NCI-H526 (cell line): ENCODE measurements around the gene NPFFR1.

ENCODE experiments used
- DNase-seq, 2 experiments: peaks; one replicate each; lab custom pipeline; 2025; lab: John Stamatoyannopoulos, UW

Gene NPFFR1

DNA sequence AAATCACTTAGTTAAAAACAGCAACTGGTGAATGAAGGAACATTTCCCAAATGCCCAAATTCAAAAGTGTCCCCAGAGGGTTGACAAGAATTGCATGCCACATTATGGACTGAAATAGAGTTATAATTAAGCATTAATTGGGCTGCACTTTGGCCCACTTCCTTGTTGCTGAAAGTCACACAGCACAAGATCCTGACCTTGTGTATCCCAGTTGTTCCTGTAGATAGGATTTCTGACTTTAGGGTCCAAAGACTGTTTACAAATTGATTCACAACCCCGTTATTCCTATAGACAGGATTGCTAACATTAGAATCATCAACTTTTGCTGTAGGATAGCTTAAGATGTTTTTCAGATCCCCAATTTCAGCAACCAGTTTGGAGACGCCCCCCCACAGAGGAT lies 31.5 kb upstream of the NPFFR1 start:
- DNase-seq, result no peak

DNA sequence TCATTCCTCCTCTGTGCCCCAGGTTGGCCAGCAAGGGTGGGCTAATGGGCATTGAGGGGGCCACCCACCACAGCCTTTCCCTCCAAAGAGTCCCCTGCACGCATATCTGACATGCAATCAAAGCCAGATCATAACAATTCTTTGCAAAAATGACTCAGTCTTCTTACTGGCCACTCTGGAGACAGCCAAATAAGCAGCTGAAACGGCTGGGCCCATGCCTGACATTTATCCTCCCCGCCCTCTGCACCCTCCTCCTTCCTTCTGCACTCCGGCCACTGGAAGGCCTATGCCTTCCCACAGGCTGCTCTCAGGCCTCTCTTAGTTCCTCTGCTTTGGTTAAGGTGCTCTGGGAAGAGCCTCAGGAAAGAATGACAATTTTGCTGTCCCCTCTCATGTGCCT lies 29.2 kb upstream of the NPFFR1 start:
- no peak for DNase-seq

DNA sequence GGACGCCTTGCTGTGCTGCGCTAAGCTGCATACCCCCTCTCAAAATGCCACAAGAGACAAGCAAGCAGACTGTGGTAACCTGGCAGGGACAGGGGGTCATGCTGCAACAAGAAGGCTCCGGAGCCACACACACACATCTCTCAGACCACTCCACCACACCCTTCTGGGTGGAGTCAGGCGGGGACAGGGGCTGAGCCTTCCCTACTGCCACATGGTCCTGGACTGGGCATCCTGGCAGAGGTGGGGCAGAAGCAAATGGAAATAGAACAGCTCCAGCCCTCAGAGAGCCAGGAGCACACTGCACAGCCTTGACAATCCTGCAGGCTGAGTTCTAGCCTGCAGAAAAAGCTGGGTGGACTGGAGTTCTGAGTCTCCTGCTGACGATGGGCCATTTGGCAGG lies 28.4 kb upstream of the NPFFR1 start:
- DNase-seq, result no peak

DNA sequence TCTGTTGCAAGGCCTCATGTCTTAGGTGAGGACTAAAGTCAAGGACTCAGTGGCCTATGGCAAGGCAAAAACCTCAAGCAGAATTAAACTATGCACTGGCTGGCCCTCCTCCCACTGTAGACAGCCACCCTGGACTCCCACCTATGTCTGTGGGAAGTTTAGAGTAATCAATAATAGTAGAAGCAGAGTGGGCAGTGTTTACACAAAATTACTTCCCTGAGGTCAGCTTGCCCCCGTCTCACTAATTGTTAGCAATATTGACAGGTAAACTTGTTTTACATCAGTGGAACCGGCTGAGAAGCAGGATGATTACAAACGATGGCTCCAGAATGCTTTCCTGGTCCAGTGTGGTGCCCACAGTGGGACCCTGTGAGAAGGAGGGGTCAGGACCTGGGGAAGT lies 27.9 kb upstream of the NPFFR1 start:
- DNase-seq, result no peak

DNA sequence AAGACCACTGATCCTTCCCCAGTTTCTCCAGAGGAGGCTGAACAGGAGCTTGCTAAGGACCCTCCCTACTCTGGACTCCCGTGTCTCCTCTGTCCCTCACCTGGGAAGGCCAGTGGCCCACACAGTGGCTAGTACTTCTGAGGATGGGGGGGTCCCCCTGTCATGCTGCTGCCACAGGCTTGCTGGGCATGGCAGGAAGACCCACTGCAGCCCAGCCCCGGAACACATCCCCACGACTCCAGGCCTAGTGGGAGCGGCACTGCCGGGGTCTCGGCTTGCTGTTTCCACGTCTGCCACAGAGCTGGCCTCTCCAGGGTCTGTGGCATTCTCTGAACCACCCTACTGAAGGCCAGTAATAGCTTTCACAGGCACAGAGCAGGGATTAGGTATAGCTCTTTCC lies 25.9 kb upstream of the NPFFR1 start:
- no peak for DNase-seq

DNA sequence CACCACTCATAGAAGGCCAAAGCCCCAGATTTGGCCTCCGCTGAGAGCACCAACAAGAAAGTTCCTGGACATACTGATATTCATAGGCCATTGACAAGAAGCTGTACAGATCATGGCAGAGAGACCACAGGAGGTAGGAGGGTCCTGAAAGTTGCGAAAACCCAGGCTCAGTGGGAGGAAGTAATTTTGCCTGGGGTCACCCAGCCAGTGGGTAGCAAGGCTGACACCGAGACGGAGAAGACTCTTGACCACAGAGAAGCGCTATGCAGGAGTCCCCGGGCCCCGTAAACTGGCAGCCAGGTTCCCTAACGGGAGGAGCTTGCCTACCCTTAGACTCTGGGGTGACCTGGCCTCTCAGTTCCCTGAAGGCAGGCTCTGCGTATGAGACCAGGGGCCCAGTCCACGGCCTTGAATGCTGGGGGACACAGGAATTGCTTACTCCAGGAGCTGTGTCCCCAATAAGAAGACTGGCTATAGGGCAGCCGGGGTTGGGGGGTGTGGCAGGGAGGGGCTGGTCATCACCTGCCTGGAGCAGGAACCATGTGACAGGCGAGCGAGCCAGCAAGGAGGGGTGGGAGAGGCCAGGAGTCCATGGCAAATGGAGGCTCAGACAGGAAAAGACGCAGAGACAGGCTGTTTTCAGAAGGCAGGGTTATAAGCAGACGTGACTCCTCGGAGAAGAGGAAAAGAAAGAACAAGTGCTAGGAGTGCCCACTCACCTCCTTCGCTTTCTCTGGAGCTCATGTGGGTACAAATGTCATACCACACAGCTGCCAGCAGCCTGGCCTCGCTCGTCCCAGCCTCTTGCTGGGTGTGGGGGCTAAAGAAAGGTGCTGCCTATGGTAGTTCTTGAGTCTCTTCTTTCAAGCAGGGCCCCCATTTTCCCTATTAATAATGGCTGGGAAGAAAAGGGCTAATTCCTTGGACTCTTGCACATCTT lies 24.6 kb upstream of the NPFFR1 start:
- no peak for DNase-seq

DNA sequence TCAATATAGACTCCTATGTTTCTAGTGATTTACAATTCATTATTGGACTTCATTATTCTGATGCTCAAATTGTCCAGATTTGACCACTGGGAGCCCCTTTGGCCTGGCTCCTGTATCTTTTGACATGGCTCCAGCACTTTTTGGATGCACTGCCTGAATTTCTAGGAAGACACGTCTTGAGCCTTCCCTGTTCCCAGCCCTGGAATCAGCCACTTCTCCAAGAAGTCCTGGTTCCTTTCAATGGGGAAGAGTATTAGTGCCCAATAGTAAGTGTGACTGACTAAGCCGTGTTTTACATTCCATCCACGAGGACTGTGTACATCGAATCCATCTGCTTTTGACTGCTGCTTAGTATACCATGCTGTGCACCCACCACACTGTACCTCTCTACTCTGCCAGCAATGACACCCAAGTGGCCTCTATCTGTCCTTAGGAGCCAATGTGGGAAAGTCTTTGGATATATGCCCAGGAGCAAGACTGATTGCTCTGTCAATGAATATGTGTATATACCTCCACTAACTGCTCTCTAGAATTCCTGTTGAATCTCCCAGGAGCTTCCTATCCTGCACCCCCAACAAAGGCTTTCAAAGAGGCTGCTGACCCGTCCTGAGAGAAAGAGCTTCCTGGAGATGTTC lies 23.2 kb upstream of the NPFFR1 start:
- no peak for DNase-seq

DNA sequence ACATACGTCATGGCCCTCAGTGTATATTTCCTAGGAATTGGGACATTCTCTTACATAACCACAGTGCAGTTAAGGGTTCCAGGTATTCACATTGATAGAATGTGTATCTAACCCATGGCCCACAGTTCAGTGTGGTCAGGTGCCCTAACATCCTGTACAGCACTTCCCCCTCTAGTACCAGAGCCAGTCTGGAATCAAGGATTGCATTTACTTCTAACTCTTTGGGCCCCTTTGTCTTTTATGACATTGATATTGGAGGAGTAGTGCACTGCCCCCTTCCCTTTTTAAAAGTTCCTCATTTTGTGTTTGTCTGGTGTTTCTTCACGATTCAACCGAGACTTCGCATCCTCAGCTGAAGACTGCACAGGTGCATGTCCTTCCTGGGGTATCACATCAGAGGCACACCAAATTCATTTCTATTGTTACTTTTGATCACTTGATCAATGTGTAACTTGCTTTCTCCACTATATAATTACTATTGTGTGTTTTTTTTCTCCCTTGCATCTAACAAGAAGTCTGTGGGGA lies 22.4 kb upstream of the NPFFR1 start:
- DNase-seq, result no peak

DNA sequence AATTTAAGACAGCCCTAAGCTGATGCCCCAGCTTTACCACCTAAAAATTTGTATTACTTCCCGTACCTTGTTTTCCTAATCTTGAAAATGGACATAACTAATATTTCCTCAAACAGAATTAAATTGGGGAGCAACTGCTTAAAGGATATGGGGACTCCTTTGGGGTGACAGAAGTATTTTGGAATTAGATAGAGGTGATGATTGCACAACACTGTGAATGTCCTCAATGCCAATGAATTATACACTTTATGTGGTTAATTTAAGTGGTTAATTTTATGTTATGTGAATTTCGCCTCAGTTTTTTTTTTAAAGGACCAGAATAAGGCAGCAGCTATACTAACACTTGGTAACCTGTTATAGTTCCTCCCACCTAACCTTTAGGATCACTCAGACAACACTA lies 19.9 kb upstream of the NPFFR1 start:
- DNase-seq, result no peak

DNA sequence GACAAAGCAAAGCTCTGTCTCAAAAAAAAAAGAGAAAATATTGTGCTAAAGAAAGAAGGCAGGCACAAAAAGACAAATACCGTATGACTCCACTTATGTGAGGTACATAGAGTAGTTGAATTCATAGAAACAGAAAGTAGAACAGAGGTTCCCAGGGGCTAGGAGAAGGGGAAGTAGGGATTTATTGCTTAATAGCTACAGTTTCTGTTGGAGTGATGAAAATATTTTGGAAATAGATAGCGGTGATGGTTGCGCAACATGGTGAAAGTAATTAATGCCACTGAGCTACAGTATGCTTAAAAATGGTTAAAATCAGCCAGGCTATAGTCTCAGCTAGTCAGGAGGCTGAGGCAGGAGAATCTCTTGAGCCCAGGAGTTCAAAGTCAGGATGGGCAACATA lies 18.5 kb upstream of the NPFFR1 start:
- DNase-seq, result no peak

DNA sequence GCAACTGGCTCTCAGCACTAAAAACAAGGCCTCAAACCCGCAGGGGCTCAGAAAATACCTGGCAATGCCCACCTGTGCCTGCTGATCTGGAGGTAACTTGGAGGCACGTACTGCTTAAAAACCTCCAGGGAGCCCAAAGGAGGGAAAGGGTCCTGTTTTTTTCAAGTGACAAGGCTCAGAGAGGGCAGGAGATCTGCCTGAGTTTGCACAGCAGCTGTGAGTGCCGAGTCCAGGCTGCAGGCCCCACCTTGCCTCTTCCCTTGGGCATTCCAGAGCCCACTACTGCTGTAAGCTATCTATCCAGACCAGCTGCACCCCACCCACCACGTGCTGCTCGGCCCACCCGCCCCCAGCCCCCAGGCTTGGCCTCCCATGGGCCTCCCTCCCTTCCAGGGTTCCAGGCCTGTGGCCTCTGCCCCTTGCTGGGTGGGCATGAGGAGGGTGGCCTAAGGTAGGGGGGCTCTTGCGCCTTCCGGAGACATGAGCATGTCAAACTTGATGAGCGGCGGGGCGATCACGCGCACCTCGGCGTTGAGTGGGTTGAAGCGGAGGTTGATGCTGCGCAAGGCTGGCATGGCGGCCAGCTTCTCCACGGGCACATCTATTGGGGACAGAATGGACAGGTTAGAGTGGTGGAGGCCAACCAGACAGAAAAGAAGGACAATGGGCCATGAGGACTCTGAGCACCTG lies 17.2 kb upstream of the NPFFR1 start:
- DNase-seq, result no peak

DNA sequence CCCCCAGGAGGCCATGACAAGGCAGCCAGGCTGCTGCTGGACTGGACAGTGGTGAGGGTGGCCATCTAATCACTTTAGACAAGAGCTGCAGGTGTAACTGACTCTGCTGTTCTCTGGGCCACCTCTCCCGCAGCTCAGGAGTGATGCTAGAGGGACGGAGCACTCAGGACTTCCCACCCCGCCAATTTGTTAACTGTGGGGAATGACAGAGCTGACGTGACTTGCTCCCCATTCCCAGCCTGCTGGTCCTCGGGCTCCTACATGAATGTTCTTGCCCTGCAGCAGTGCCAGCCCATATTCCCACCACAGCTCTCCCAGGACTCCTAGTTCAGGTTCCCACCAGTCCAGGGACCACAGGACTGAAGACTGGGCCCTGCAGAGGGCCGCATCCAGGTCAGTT lies 16.7 kb upstream of the NPFFR1 start:
- no peak for DNase-seq

DNA sequence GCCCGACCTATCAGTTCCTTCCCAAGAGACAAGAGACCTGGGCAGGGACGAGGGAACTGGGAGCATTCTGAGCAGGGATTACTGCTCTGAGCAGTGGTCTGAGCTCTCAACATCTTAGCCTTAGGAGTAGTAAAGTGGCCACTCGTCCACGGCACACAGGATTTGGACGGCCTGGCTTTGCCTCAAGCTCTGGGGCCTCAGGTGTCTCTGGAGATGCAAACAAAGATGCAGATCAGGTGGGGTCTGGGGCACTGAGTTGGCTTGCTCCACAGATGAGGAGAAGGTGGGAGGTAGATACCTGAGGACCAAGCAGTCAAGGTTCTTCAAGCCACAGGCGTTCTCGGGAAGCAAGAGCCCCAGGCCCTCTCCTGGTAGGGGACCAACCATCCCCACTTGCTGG lies 16.1 kb upstream of the NPFFR1 start:
- no peak for DNase-seq

DNA sequence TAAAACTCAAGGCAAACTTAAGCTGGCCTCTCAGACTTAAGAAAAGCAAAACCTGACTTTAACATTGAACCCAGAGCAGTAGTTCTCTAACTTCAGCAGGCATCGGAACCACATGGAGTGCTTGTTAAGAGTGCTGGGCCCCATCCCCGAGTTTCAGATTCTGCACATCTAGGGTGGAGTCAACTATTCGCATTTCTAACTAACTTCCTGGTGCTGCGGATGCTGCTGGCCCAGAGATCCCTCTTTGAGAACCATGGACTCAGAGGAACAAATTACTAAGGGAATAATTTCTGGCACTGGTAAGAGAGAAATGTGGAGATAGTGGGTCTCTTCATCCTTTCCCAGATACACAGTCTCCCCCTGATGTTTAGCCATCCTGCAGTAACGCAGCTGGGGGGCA lies 14.6 kb upstream of the NPFFR1 start:
- DNase-seq, result no peak

DNA sequence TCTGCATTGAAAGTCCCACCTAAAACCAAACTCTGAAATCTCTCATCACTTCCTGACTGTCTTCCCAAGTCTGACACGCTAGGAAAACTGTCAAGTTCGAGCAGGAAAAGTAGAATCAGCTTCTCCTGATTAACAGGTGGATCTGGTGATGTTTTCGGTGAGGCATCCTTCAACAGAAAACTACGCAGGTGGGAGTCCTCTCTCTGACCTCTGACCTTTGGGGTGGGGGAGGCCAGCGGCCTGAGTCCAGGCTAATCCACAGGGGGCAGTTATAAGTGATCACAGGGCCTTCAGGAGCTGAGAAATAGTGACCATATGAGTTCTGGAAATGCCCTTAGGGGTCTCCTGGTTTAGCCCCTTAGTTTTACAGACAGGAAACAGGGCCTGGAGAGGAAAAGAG lies 13.4 kb upstream of the NPFFR1 start:
- DNase-seq, result no peak

DNA sequence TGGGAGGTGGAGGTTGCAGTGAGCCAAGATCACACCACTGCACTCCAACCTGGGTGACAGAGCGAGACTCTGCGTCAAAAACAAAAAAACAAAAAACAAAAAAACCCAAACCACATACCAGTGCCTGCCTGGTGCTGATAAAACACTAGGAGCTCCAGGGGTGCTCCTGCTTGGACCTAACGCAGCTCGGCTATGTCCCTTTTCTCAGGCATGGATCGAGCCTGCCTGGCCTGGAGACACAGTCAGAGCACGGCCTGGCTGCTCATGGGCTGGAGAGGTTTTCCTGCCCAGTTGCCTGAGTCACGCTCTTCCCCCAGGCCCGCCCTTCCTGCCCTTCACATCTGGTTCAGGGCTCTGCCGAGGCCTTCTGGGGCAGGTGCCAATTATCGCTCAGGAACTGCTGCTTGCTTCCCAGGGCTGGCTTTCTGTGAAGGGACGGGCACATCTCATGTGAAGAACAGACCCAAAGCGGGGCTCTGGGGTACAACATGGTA lies 12.6 kb upstream of the NPFFR1 start:
- no peak for DNase-seq

DNA sequence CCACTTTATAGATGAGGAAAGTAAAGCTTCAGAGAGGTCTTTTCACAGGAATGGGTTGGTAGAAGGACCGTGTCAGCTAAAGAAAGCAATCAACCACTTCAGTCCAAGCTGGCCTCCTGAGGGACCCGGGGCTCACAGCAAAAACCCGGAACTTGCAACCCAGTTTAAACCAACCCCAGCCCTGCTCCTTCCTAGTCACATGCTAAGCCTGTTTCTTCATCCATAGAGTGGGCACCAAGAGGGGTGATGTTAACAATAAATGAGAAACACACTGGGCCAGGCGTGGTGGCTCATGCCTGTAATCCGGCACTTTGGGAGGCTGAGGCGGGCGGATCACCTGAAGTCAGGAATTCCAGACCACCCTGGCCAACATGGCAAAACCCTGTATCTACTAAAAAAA lies 12.1 kb upstream of the NPFFR1 start:
- DNase-seq, result no peak

DNA sequence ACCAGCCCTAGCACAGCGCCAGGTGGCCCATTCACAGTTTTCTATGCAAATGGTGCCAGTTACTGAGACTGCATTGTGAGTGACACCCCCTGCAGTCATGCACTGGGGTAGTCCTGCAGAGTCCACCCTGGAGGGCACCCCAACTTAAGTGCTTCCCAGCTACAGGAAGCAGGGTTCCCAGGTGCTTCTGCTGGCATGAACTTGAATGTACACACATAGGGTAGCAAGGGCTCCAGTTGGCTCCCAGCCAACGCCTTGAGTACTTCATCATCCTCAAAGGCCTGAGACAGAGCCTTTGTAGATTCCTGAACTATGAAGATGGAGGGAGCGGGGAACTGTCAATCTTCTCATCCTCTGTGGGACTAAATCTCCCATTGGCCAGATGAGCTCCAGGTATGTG lies 11.5 kb upstream of the NPFFR1 start:
- DNase-seq, result no peak

DNA sequence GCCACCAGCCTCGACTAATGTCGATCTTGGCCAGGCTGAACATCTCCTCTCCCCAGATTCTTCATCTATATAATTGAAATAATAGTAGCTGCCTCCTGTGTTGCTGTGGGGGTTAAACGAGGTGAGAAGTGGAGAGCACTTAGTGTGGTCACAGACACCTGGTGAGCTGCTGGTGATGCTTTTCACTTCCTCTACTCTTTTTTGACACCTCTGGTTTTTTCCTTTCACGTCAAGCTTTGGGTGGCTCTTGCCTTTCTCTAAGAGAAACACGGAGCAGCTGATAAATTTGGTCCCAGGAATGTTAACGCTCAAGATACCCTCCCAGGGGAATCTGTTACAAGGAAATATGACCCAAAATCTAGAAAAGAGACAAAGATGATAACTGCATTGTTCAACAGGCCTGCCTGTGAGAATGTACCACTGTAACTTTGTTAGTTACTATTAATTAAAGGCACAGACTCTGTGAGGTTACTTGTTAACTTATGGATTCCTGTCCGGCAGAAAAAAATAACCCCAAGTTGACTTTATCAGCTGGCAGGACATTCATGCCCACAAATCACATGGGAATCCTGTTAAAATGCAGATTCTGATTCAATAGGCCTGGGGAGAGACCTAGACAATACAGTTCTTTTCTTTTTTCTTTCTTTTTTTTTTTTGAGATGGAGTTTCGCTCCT lies 9.5 kb upstream of the NPFFR1 start:
- no peak for DNase-seq

DNA sequence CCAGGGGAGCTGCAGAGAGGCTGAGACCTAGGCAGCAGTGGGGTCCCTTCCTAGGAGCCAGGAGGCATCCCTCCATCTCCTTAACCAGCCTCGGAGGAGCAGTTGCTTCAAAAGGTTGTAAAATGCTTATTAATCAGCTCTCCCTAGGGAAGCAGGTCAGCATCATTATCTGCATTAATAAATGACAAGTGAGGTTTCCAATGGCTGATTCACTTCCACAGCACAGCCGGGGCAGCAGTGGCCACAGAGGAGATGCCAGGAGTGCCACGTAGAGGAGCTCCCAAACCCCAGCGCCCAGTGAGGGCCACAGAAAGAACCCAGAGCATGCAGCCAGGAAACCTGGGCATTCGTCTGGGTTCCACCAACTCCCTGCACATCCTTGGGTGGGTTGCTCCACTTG lies 8.2 kb upstream of the NPFFR1 start:
- no peak for DNase-seq

DNA sequence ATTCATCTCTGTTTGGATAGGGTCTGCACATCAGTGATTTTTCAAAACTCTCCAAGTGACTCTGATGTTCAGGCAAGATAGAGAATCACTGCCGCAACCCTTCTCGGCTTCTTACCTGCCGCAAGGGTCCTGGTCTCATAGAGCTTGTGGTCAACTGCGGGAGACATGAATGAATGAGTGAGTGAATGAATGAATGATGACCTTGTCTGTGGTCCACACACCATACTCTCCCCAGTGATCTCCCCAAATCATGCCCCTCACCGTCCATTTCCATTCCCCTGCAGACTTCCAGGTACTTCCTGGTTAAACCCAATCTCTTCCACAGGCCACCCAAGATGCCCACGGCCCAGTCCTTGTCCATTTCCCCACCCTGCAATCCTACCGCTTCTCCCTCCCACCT lies 5.9 kb upstream of the NPFFR1 start:
- DNase-seq, result no peak

DNA sequence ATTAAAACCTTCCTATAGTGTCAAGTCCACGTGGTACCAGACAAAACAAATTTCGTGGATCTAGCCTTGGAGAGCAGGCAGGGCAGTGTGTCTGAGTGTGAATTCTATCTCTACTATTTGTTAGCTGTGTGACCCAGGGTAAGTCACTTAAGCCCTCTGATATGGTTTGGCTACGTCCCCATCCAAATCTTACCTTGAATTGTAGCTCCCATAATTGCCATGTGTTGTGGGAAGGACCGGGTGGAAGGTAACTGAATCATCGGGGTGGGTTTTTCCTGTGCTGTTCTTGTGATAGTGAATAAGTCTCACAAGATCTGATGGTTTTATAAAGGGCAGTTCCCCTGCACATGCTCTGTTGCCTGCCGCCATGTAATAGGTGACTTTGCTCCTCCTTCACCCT lies 2.8 kb upstream of the NPFFR1 start:
- no peak for DNase-seq
